ENCODE data around the gene SCAMP3. TPM values are rescaled to one million over a fixed set of nuclear protein-coding genes. Genes with fewer than 3 reads are reported as not detected.

Gene SCAMP3
- total RNA-seq = 10 to 100 TPM; 77.2 to 77.7 TPM

GRCh38 chr1:155261852-155262673, at the start of gene SCAMP3:
SCAMP3 (minus strand) TSS chr1:155262360; CDS start chr1:155262151, 209 bp downstream.
- peak within 1 kb of the TSS; percentile 75 to 86 for H3K27ac ChIP-seq
- H3K27me3 ChIP-seq = no peaks in the 10 kb centered on the region
- peaks cover 61% of the 10 kb centered on the region for H3K36me3 ChIP-seq

GRCh38 chr1:155309423-155310021, 47.4 kb upstream of the SCAMP3 start:
- DNase-seq (ENCODE audit: low spot score) = no peak
- no peak for TF ChIP-seq CTCF (IDR thresholded peaks at IDR 0.05)
- H3K27me3 ChIP-seq = no peaks in the 10 kb centered on the region
- peaks cover 8% of the 10 kb centered on the region for H3K36me3 ChIP-seq
- no peaks in the 10 kb centered on the region for H3K9me3 ChIP-seq
- peak overlapping the region; percentile 87 to 93 for H3K27ac ChIP-seq
- peak overlapping the region; percentile 66 to 67 for H3K4me3 ChIP-seq
- H3K4me1 ChIP-seq = peaks cover 0 to 26% of the 10 kb centered on the region in 2 donors

More at GRCh38 chr1:155261852-155262673, at the start of gene SCAMP3:
- Histone ChIP-seq H3K4me3 (peak within 1 kb of the TSS; percentile 67 to 86), H3K4me1 (peaks cover 3 to 25% of the 10 kb centered on the region in 2 donors), H3K9me3 (no peaks in the 10 kb centered on the region)
- TF ChIP-seq CTCF (IDR thresholded peaks at IDR 0.05) = no peak
- DNase-seq (ENCODE audit: low spot score) = peak; percentile 99

DNA sequence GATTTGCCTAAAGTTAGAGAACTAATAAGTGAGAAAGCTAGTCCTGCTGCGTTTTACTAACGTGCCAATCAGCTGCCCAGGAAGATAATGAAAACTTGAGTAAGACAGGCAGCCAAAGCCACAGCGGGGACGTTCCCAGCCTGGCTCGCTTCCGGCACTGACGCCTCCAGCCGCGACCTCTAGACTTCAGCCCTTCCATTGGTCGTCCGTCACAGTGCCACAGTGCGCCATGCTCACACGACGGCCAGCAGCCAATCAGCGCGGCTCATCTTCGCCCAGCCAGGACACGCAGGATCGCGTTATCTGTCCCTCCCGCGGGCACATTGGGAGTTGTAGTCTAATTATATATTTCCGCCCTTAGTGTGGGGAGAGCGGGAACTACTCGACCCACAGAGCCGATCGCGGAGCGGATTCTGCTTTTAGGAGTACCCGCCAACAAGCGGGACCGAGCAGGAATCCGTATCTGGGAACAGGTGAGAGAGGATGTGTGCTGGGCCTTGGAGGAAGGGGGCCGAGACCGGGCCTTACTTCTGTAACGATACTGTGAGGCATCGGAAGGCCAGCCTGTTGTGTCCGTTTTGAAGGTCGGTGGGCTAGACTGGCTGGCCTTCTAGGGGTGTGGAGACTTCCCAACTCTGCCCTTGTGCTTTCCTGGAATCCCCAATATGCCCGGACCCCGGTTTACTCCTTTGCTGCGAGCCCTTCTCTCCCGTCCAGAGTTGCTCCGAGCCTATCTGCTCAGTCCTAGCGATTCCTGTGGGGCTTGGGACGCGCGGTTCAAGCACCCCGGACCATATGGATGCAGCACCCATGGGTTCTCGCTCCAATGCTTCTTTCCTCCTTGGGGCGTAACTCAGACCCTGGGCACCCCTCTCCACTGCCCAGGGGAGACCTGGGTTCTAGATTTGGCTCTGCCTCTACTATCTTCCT, 46.6 kb upstream of the SCAMP3 start, which contains the start of gene FDPS:
Gene FDPS, plus strand, starts transcription at position 374 of the 930 bp plus-strand sequence. CDS start 924 bp downstream, outside the sequence.
- peaks cover 0 to 26% of the 10 kb centered on the region in 2 donors for H3K4me1 ChIP-seq
- no peak for TF ChIP-seq CTCF (IDR thresholded peaks at IDR 0.05)
- peaks cover 6% of the 10 kb centered on the region for H3K36me3 ChIP-seq
- H3K27me3 ChIP-seq = no peaks in the 10 kb centered on the region
- H3K27ac ChIP-seq = peak within 1 kb of the TSS; percentile 87 to 93
- DNase-seq (ENCODE audit: low spot score) = peak; percentile 100
- H3K4me3 ChIP-seq = peak within 1 kb of the TSS; percentile 66 to 67
- H3K9me3 ChIP-seq = no peaks in the 10 kb centered on the region

GRCh38 chr1:155307247-155307740, 45.1 kb upstream of the SCAMP3 start:
- peak in 1 of 2 donors; percentile 42 for TF ChIP-seq CTCF (IDR thresholded peaks at IDR 0.05)
- no peak overlapping the region for H3K4me3 ChIP-seq
- H3K27me3 ChIP-seq = no peaks in the 10 kb centered on the region
- no peaks in the 10 kb centered on the region for H3K36me3 ChIP-seq
- DNase-seq (ENCODE audit: low spot score) = no peak
- H3K4me1 ChIP-seq = peaks cover 0 to 26% of the 10 kb centered on the region in 2 donors
- H3K27ac ChIP-seq = peak overlapping the region in 1 of 2 donors; percentile 87
- no peaks in the 10 kb centered on the region for H3K9me3 ChIP-seq

DNA sequence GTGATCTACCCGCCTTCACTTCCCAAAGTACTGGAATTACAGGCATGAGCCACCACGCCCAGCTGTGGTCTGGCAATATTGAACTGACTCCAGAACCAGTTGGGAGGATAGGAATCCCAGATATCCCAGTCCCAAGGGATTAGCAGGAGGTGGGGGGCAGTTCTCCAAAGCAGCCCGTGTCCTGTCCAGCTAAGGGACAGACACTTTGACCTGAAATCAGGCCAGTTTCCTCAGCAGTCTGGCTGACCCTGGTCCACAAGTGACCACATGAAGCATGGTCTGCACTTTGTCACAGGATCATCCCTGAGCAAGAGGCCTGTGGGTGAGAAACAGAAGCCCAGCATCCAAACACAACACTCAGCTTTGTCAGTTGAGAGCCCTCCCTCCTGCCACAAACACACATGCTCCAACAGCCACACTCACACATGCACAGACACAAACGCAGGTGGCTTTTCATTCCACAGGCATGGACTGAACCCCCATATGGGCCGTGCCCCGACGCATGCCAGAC, 43.8 kb upstream of the SCAMP3 start:
- no peak for DNase-seq (ENCODE audit: low spot score)
- H3K4me1 ChIP-seq = peaks cover 0 to 26% of the 10 kb centered on the region in 2 donors
- H3K27me3 ChIP-seq = no peaks in the 10 kb centered on the region
- H3K36me3 ChIP-seq = no peaks in the 10 kb centered on the region
- TF ChIP-seq CTCF (IDR thresholded peaks at IDR 0.05) = no peak
- H3K4me3 ChIP-seq = no peak overlapping the region
- no peaks in the 10 kb centered on the region for H3K9me3 ChIP-seq
- no peak overlapping the region for H3K27ac ChIP-seq
